GM23338 (cell line): ENCODE measurements around the gene GGA1. TPM values are rescaled to one million over a fixed set of nuclear protein-coding genes. Genes with fewer than 3 reads are reported as not detected.

ENCODE experiments used
- ATAC-seq: fragments of 200-7000 bp; cut with Tn5 transposase; 3 replicates; pipeline ENCODE4 v1.9.1; 2020
- DNase-seq: peaks from one replicate; pipeline ENCODE4 v3.0.0-alpha.2; 2015; ENCODE audit warnings: low spot score
- H2AFZ ChIP-seq: fragments of 200-600 bp; sonication (generic); 2 replicates; pipeline ENCODE4 v1.8.0; 2016; ENCODE audit warnings: antibody characterized with exemption, mild to moderate bottlenecking, moderate library complexity
- H3F3A ChIP-seq: fragments of 200-600 bp; sonication (generic); replicated peaks from 2 replicates; pipeline ENCODE4 v1.8.0; 2017; ENCODE audit warnings: antibody characterized with exemption, mixed run types, low read depth
- H3K27ac ChIP-seq: fragments of 200-600 bp; sonication (generic); 2 replicates; pipeline ENCODE4 v1.6.1; 2016; ENCODE audit warnings: low read depth
- H3K27me3 ChIP-seq: fragments of 200-600 bp; sonication (generic); 2 replicates; pipeline ENCODE4 v1.8.0; 2016; ENCODE audit warnings: mild to moderate bottlenecking, mixed run types, moderate library complexity; ENCODE audit not compliant: insufficient read depth
- H3K36me3 ChIP-seq: fragments of 200-600 bp; sonication (generic); 2 replicates; pipeline ENCODE4 v1.8.0; 2016; ENCODE audit warnings: mild to moderate bottlenecking; ENCODE audit not compliant: insufficient read depth
- H3K4me1 ChIP-seq: fragments of 200-600 bp; sonication (generic); 2 replicates; pipeline ENCODE4 v1.8.0; 2016; ENCODE audit warnings: mild to moderate bottlenecking, moderate library complexity; ENCODE audit not compliant: insufficient read depth
- H3K4me2 ChIP-seq: fragments of 200-600 bp; sonication (generic); 2 replicates; pipeline ENCODE4 v1.7.1; 2017; ENCODE audit warnings: mixed run types
- H3K4me3 ChIP-seq: fragments of 200-600 bp; sonication (generic); 2 replicates; pipeline ENCODE4 v1.6.1; 2016; ENCODE audit warnings: mixed run types
- H3K79me2 ChIP-seq: fragments of 200-600 bp; sonication (generic); replicated peaks from 2 replicates; pipeline ENCODE4 v1.8.0; 2017; ENCODE audit warnings: mild to moderate bottlenecking; ENCODE audit not compliant: insufficient read depth
- H3K9me2 ChIP-seq: fragments of 200-600 bp; sonication (generic); 2 replicates; pipeline ENCODE4 v1.8.0; 2017; ENCODE audit not compliant: insufficient read depth
- H4K20me1 ChIP-seq: fragments of 200-600 bp; sonication (generic); replicated peaks from 2 replicates; pipeline ENCODE4 v1.8.0; 2017; ENCODE audit warnings: mild to moderate bottlenecking; ENCODE audit not compliant: insufficient read depth
- H3K27ac Mint-ChIP-seq: 2 replicates; pipeline ENCODE4 v1.8.0; 2020; ENCODE audit warnings: inconsistent platforms, mild to moderate bottlenecking, moderate library complexity, mixed read lengths
- H3K27me3 Mint-ChIP-seq: 3 replicates; pipeline ENCODE4 v1.8.0; 2022; ENCODE audit warnings: low read depth, mild to moderate bottlenecking, moderate library complexity, mixed read lengths, inconsistent platforms; ENCODE audit not compliant: insufficient read depth, poor library complexity
- H3K36me3 Mint-ChIP-seq: 3 replicates; pipeline ENCODE4 v1.8.0; 2021; ENCODE audit warnings: low read depth, mild to moderate bottlenecking, inconsistent platforms, moderate library complexity, mixed read lengths
- H3K4me1 Mint-ChIP-seq: 3 replicates; pipeline ENCODE4 v1.8.0; 2020; ENCODE audit warnings: mild to moderate bottlenecking, inconsistent platforms, mixed read lengths
- H3K4me3 Mint-ChIP-seq: 3 replicates; pipeline ENCODE4 v1.8.0; 2021; ENCODE audit warnings: moderate library complexity, mild to moderate bottlenecking, inconsistent platforms, mixed read lengths
- H3K9me3 Mint-ChIP-seq: 3 replicates; pipeline ENCODE4 v1.8.0; 2020; ENCODE audit warnings: moderate library complexity, mild to moderate bottlenecking, inconsistent platforms, mixed read lengths
- CREB1 ChIP-seq: fragments of 250-450 bp; sonication (Bioruptor Pico); IDR thresholded peaks from 2 replicates; pipeline ENCODE4 v1.5.0; 2020; ENCODE audit warnings: low read depth, mild to moderate bottlenecking, moderate library complexity
- CTCF ChIP-seq, 2 experiments: fragments of 200-600 bp in 1 of 2; sonication (generic) in 1 of 2; conservative IDR thresholded peaks; 2 replicates each; pipeline versions ENCODE4 v1.5.1 to v1.6.1; 2016 to 2017; ENCODE audit warnings: antibody characterized with exemption in 2 of 2, low read depth in 2 of 2, mild to moderate bottlenecking in 2 of 2, moderate library complexity in 1 of 2
- EZH2 ChIP-seq: fragments of 200-600 bp; sonication (generic); IDR thresholded peaks from one replicate; pipeline ENCODE4 v1.8.0; 2017; ENCODE audit warnings: antibody characterized with exemption, mild to moderate bottlenecking, low read depth; ENCODE audit not compliant: unreplicated experiment
- EZH2phosphoT487 ChIP-seq: fragments of 200-600 bp; sonication (generic); IDR thresholded peaks from one replicate; pipeline ENCODE4 v1.8.1; 2018; ENCODE audit warnings: antibody characterized with exemption; ENCODE audit not compliant: unreplicated experiment
- JUNB ChIP-seq: IDR thresholded peaks from one replicate; pipeline ENCODE4 v1.6.1; 2016; ENCODE audit warnings: antibody characterized with exemption; ENCODE audit not compliant: unreplicated experiment
- POLR2AphosphoS5 ChIP-seq: IDR thresholded peaks from 2 replicates; pipeline ENCODE4 v1.6.1; 2016; ENCODE audit warnings: antibody characterized with exemption, low read depth
- REST ChIP-seq: IDR thresholded peaks from one replicate; pipeline ENCODE4 v1.6.1; 2018; ENCODE audit warnings: antibody characterized with exemption; ENCODE audit not compliant: unreplicated experiment
- STAT1 ChIP-seq: IDR thresholded peaks from one replicate; pipeline ENCODE4 v1.6.1; 2016; ENCODE audit warnings: antibody characterized with exemption; ENCODE audit not compliant: unreplicated experiment
- ZNF114 ChIP-seq: fragments of 250-450 bp; sonication (Bioruptor Pico); IDR thresholded peaks from 2 replicates; pipeline ENCODE4 v1.5.0; 2020; ENCODE audit warnings: mild to moderate bottlenecking, moderate library complexity
- ZNF331 ChIP-seq: fragments of 250-450 bp; sonication (Bioruptor Pico); IDR thresholded peaks from 2 replicates; pipeline ENCODE4 v1.5.0; 2020; ENCODE audit warnings: low read depth, mild to moderate bottlenecking, moderate library complexity
- ZNF462 ChIP-seq: fragments of 250-450 bp; sonication (Bioruptor Pico); IDR thresholded peaks from 2 replicates; pipeline ENCODE4 v1.5.0; 2020; ENCODE audit warnings: mild to moderate bottlenecking, moderate library complexity
- polyA plus RNA-seq: library from polyadenylated mRNA; unstranded; fragments of >200 nt; fragmentation: Nextera tagmentation; extraction: Ambion mirVana; gene quantifications from 2 replicates; pipeline ENCODE4 v1.2.1, GENCODE V29; 2016
- total RNA-seq: library from RNA; depleted of rRNA; stranded (reverse); fragments of >200 nt; shearing (Covaris generic); gene quantifications from 2 replicates; pipeline ENCODE4 v1.2.3, GENCODE V29; 2014

Gene GGA1
- total and polyA plus RNA-seq, 2 experiments from 2014 or later = 36.9 to 57.1 TPM

- TF ChIP-seq CTCF (conservative IDR thresholded peaks at IDR 0.05; ENCODE audit: low read depth in 2 of 2) (no peak), JUNB (no peak)
Observed at GRCh38 chr22:37564111-37564711, 44.4 kb upstream of the GGA1 start (continued).

GRCh38 chr22:37565830-37566229, 42.8 kb upstream of the GGA1 start:
- Histone ChIP-seq H2AFZ (no peak overlapping the region), H3K4me2 (no peak overlapping the region), H3K79me2 (peaks cover 17% of the 10 kb centered on the region), H3F3A (peaks cover 12% of the 10 kb centered on the region; the same call in 1 of the 2 replicates), H3K36me3 (no peaks in the 10 kb centered on the region), H3K4me3 (no peak overlapping the region), H4K20me1 (no peaks in the 10 kb centered on the region), H3K9me2 (no peaks in the 10 kb centered on the region), H3K4me1 (peaks cover 35% of the 10 kb centered on the region), H3K27ac (no peak overlapping the region), H3K27me3 (peaks cover 12% of the 10 kb centered on the region)
- no peak overlapping the region for H3K27ac Mint-ChIP-seq
- no peak overlapping the region for H3K4me3 Mint-ChIP-seq
- H3K36me3 Mint-ChIP-seq = peaks cover 14% of the 10 kb centered on the region
- H3K4me1 Mint-ChIP-seq = peaks cover 56% of the 10 kb centered on the region
- no peaks in the 10 kb centered on the region; the same call in 2 of the 3 replicates for H3K9me3 Mint-ChIP-seq
- DNase-seq (no peak), ATAC-seq (no peak)
- peaks cover 28% of the 10 kb centered on the region for H3K27me3 Mint-ChIP-seq
- TF ChIP-seq ZNF331 (CRISPR knock-in tag) (no peak), EZH2phosphoT487 (no peak), POLR2AphosphoS5 (no peak), EZH2 (no peak), CREB1 (no peak), ZNF114 (no peak), REST (no peak), STAT1 (no peak), CTCF (conservative IDR thresholded peaks at IDR 0.05; ENCODE audit: low read depth in 2 of 2) (no peak), ZNF462 (CRISPR knock-in tag) (no peak)
